HG03097 (cell line): ENCODE measurements around the gene NTMT2.
"Not testable (repeated sequence)": the region's sequence is repeated elsewhere in the genome, so short reads cannot be mapped to it uniquely, and the experiment has no call there.

Experiments used
- ATAC-seq: cut with Tn5 transposase; IDR thresholded peaks from one replicate; pipeline ENCODE4 v1.9.1; 2021; ENCODE audit not compliant: unreplicated experiment, low FRiP score

Gene NTMT2

GRCh38 chr1:170155055-170155454 lies 9.3 kb downstream of the NTMT2 start:
- no peak for ATAC-seq

- ATAC-seq = no peak
These were observed 10.8 kb downstream of the NTMT2 start for GRCh38 chr1:170156594-170156993.

GRCh38 chr1:170157820-170158219 lies 12.1 kb downstream of the NTMT2 start:
- no peak for ATAC-seq

GRCh38 chr1:170162459-170163246 lies 16.9 kb downstream of the NTMT2 start:
- no peak for ATAC-seq

GRCh38 chr1:170164103-170164763 lies 18.5 kb downstream of the NTMT2 start:
- no peak for ATAC-seq

GRCh38 chr1:170166518-170167180 lies 20.9 kb downstream of the NTMT2 start:
- ATAC-seq = no peak

- no peak for ATAC-seq
These were observed 22.5 kb downstream of the NTMT2 start for GRCh38 chr1:170168265-170168664.

- not testable (repeated sequence) for ATAC-seq
These were observed 24.8 kb downstream of the NTMT2 start for GRCh38 chr1:170170513-170170912.

GRCh38 chr1:170174395-170174794 lies 28.6 kb downstream of the NTMT2 start:
- ATAC-seq = no peak

- ATAC-seq = no peak
These were observed 29.3 kb downstream of the NTMT2 start for GRCh38 chr1:170175041-170175440.

GRCh38 chr1:170175484-170175883 lies 29.7 kb downstream of the NTMT2 start:
- no peak for ATAC-seq

- no peak for ATAC-seq
These were observed 31.0 kb downstream of the NTMT2 start for GRCh38 chr1:170176772-170177171.

GRCh38 chr1:170182442-170182841 lies 36.7 kb downstream of the NTMT2 start:
- ATAC-seq = no peak

GRCh38 chr1:170192546-170192945 lies 46.8 kb downstream of the NTMT2 start:
- no peak for ATAC-seq

- ATAC-seq = no peak
These were observed 48.7 kb downstream of the NTMT2 start for GRCh38 chr1:170194451-170194850.

- ATAC-seq = no peak
These were observed 50.9 kb downstream of the NTMT2 start for GRCh38 chr1:170196490-170197236.

- no peak for ATAC-seq
These were observed 52.3 kb downstream of the NTMT2 start for GRCh38 chr1:170198090-170198489.

- ATAC-seq = no peak
These were observed 52.8 kb downstream of the NTMT2 start for GRCh38 chr1:170198584-170198983.

- ATAC-seq = no peak
These were observed 54.4 kb downstream of the NTMT2 start for GRCh38 chr1:170200161-170200560.

- ATAC-seq = no peak
These were observed 55.0 kb downstream of the NTMT2 start for GRCh38 chr1:170200621-170201397.
